ENCODE measurements around the gene TRPC1.
A peak's percentile ranks its signal among the peaks of the same experiment; 100 is the strongest.

Gene TRPC1

DNA sequence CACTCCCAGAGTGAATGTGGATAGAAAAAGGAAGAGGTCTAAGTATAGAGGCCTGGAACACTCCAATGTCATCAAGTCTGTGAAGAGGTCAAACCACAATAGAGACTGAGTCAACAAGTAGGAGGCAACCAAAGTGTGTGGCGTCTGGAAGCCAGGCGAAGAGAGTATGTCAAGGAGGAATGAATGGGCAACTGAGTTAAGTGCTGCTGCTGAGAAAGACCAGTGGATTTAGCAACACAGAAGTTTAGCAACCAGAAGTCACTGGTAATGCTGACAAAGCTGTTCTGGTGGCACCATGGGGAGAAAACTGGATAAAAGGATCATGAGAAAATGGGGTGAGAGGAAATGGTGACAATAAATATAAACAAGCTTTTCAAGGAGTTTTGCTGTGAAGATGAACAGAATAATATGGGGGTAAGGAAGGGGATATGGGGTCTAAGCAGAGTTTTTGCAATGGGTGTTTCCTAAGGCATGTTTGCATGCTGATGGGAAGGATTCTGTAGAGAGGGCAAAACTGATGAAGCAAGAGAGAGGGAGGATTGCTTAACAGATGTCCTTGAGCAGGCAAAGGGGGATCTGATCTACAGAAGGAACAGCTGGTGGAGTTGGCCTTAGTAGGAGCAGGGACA lies 126.7 kb downstream of the TRPC1 start:
- TF ChIP-seq, protein P1, sequence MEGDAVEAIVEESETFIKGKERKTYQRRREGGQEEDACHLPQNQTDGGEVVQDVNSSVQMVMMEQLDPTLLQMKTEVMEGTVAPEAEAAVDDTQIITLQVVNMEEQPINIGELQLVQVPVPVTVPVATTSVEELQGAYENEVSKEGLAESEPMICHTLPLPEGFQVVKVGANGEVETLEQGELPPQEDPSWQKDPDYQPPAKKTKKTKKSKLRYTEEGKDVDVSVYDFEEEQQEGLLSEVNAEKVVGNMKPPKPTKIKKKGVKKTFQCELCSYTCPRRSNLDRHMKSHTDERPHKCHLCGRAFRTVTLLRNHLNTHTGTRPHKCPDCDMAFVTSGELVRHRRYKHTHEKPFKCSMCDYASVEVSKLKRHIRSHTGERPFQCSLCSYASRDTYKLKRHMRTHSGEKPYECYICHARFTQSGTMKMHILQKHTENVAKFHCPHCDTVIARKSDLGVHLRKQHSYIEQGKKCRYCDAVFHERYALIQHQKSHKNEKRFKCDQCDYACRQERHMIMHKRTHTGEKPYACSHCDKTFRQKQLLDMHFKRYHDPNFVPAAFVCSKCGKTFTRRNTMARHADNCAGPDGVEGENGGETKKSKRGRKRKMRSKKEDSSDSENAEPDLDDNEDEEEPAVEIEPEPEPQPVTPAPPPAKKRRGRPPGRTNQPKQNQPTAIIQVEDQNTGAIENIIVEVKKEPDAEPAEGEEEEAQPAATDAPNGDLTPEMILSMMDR (conservative IDR thresholded peaks at IDR 0.05; ENCODE audit: low read length), result no peak
- H3K4me3 ChIP-seq (ENCODE audit: low read length), result no peak overlapping the region
- peak; percentile 93 for DNase-seq (ENCODE audit: low read depth)

DNA sequence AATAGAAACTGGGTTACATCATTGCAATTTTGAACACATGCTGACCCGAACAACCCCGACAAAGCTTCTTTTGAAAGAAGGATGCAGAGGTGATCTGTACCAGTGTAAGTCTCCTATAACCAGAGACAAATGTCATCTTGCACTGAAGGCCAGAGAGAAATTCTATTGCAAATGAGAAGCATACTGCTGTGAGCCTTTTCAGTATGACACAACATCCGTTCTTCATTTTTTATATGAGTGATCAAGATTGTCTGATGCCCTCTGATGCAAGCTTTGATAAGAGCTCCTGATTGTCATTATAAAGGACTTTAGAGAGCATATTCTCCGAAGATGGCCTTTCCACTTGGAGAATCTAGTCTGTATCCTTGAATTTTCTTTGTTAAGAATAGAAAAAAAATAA lies 128.2 kb downstream of the TRPC1 start:
- TF ChIP-seq, protein P1 (conservative IDR thresholded peaks at IDR 0.05; ENCODE audit: low read length), result no peak
- DNase-seq (ENCODE audit: low read depth), result peak; percentile 17
- no peak overlapping the region for H3K4me3 ChIP-seq (ENCODE audit: low read length)

DNA sequence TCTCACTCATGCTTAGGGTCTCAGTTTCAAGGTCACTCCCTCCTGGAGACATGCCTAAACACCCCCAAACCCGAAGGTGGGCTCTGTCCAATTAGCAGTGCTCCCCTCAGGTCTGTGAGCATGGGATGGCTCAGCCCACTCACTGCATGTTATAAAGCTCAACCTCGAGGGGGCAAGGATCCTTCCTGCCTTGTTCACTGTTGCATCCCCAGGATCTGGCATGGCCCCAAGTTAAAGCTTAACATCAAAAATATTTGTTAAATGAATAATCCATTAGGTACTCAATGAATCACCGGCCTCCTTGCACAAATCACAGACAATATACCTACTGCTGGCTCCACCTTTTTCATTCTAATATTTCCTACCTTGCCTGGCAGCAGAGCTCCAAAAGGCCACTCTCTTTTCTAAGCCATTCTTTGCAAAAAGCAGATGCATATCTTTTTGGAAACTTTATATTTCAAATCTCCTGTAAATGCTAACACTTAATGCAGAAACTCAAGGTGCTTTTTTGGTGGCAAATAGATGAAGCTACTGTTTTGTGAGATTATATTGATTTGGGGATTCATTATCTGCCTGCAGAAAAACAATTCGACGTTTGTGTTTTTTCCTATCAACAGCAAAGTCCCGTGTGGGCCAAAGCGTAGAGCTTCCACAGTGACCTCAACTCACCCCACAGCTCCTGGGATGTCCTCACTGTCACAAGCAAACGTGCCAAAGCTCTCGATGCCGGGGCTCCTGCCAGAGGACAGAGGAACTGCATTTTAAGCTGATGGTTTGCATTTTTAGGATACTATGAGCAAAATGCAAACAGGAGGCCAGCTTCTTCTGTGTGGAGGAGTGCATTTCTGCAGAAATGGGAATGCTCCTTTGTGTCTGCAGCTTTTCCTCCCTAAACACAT lies 129.7 kb downstream of the TRPC1 start:
- peak; percentile 38 for DNase-seq (ENCODE audit: low read depth)
- H3K4me3 ChIP-seq (ENCODE audit: low read length), result no peak overlapping the region
- TF ChIP-seq, protein P1 (conservative IDR thresholded peaks at IDR 0.05; ENCODE audit: low read length), result no peak

DNA sequence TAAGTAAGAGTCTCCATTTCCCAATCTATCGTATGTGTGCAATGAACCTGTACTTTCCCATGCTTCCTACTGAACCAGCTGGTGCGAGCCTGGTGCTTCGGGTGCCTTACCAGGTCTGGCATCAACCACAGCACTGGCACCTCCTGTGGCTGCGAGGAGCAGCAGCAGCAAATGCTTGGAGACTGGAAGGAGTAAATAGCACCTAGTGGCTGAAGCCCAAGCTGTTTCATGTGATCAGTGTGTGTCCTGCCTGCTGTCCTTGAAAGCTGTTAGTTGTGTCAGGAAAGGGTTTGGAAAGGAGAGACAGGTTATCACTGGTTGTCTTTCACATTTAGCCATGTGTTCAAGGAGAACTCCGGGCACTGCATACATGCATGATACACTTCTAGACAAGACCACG lies 133.2 kb downstream of the TRPC1 start:
- TF ChIP-seq, protein P1 (conservative IDR thresholded peaks at IDR 0.05; ENCODE audit: low read length), result no peak
- DNase-seq (ENCODE audit: low read depth), result no peak

More for the DNA sequence above, 133.2 kb downstream of the TRPC1 start:
- no peak overlapping the region for H3K4me3 ChIP-seq (ENCODE audit: low read length)
